HepG2 (cell line): ENCODE data around the gene WDFY1. TPM values are rescaled to one million over a fixed set of nuclear protein-coding genes. Genes with fewer than 3 reads are reported as not detected.

Experiments
- AHDC1 ChIP-seq: sonication (generic); formaldehyde crosslinking; IDR thresholded peaks from 2 replicates; pipeline ENCODE4 v1.5.1; 2020; ENCODE audit warnings: mild to moderate bottlenecking, missing genetic modification reagents, borderline replicate concordance
- CAMTA2 ChIP-seq: sonication (generic); formaldehyde crosslinking; IDR thresholded peaks from 2 replicates; pipeline ENCODE4 v1.4.0; 2020; ENCODE audit warnings: mild to moderate bottlenecking, missing genetic modification reagents, borderline replicate concordance
- CREM ChIP-seq, 2 experiments: sonication (generic) in 1 of 2; formaldehyde crosslinking in 1 of 2; IDR thresholded peaks; 2 replicates each; pipeline versions ENCODE4 v1.4.0 to v1.6.1; 2016 to 2020; ENCODE audit warnings: antibody characterized with exemption in 1 of 2, mild to moderate bottlenecking in 1 of 2, missing genetic modification reagents in 1 of 2
- POLR2G ChIP-seq: fragments of 200-400 bp; formaldehyde crosslinking; IDR thresholded peaks from 2 replicates; pipeline ENCODE4 v1.6.1; 2018; ENCODE audit warnings: mild to moderate bottlenecking, low read depth, low read length, moderate library complexity
- PPARG ChIP-seq: conservative IDR thresholded peaks from 2 replicates; pipeline ENCODE4 v1.6.1; 2016; ENCODE audit warnings: missing biosample characterization, missing genetic modification reagents
- RBAK ChIP-seq: sonication (generic); formaldehyde crosslinking; IDR thresholded peaks from 2 replicates; pipeline ENCODE4 v1.5.1; 2020; ENCODE audit warnings: mild to moderate bottlenecking, missing genetic modification reagents
- SAP130 ChIP-seq: IDR thresholded peaks from 2 replicates; pipeline ENCODE4 v1.6.1; 2016; ENCODE audit warnings: low read depth
- TBL1XR1 ChIP-seq: fragments of 150-350 bp; IDR thresholded peaks from 2 replicates; pipeline ENCODE4 v1.6.1; 2014; ENCODE audit warnings: borderline replicate concordance, low read length; ENCODE audit not compliant: partially characterized antibody
- ZBTB7A ChIP-seq: sonication (generic); formaldehyde crosslinking; IDR thresholded peaks from 2 replicates; pipeline ENCODE4 v1.8.0; 2022; ENCODE audit warnings: mild to moderate bottlenecking, missing genetic modification reagents
- ZHX1 ChIP-seq: sonication (generic); formaldehyde crosslinking; IDR thresholded peaks from 2 replicates; pipeline ENCODE4 v1.8.1; 2022; ENCODE audit warnings: low read depth, mild to moderate bottlenecking, missing genetic modification reagents
- ZNF101 ChIP-seq: sonication (generic); formaldehyde crosslinking; IDR thresholded peaks from 2 replicates; pipeline ENCODE4 v1.4.0; 2020; ENCODE audit warnings: mild to moderate bottlenecking, low read depth, missing genetic modification reagents, borderline replicate concordance
- ZNF251 ChIP-seq: sonication (generic); formaldehyde crosslinking; IDR thresholded peaks from 2 replicates; pipeline ENCODE4 v1.9.0; 2021; ENCODE audit warnings: mild to moderate bottlenecking, missing genetic modification reagents
- ZNF326 ChIP-seq: sonication (generic); formaldehyde crosslinking; IDR thresholded peaks from 2 replicates; pipeline ENCODE4 v1.4.0; 2020; ENCODE audit warnings: missing genetic modification reagents, borderline replicate concordance
- ZZZ3 ChIP-seq: sonication (generic); formaldehyde crosslinking; IDR thresholded peaks from 2 replicates; pipeline ENCODE4 v1.4.0; 2020; ENCODE audit warnings: missing genetic modification reagents, mild to moderate bottlenecking, borderline replicate concordance
- polyA plus RNA-seq, 8 experiments: library from polyadenylated mRNA; depleted of rRNA in 3 of 8; stranded (reverse) in 7 of 8; unstranded in 1 of 8; fragments of >200 nt; fragmentation: Illumina TruSeq in 4 of 8; extraction: Trizol in 4 of 8; gene quantifications; 2 replicates each; pipeline versions ENCODE4 v1.2.1 to v1.2.3, GENCODE V29; 2011 to 2016; ENCODE audit warnings: low read depth in 4 of 8, missing spikeins in 1 of 8, mixed read lengths in 1 of 8; ENCODE audit not compliant: insufficient read depth in 1 of 8
- total RNA-seq, 5 experiments: library from RNA; depleted of rRNA; stranded (reverse); fragments of >200 nt; fragmentation: Illumina TruSeq; extraction: Trizol; gene quantifications; 2 replicates each; pipeline ENCODE4 v1.2.3, GENCODE V29; 2016; ENCODE audit warnings: low read depth in 1 of 5
- TF ChIP-seq, protein P1 (sequence below): IDR thresholded peaks from 2 replicates; pipeline ENCODE4 v1.6.1; 2016; ENCODE audit warnings: low read depth, control low read depth
- TF ChIP-seq, protein P2 (sequence below): sonication (generic); formaldehyde crosslinking; IDR thresholded peaks from 2 replicates; pipeline ENCODE4 v1.5.0; 2020; ENCODE audit warnings: missing genetic modification reagents

WDFY1 gene
- total and polyA plus RNA-seq, 2 of the 13 experiments (the other 11 are each of a cell fraction or from before 2014, with no cell fraction given), result 77.0 to 78.4 TPM

GRCh38 chr2:223944166-223944702 is 901 bp downstream of the WDFY1 start (continued):
- peak; percentile 20; the same call in 1 of the 2 replicates for TF ChIP-seq CREM (IDR thresholded peaks at IDR 0.05)
- no peak for TF ChIP-seq CREM (CRISPR knock-in tag; IDR thresholded peaks at IDR 0.05)
- peak; percentile 56; the same call in 1 of the 2 replicates for TF ChIP-seq AHDC1
- TF ChIP-seq ZBTB7A (CRISPR knock-in tag), result peak; percentile 62
- TF ChIP-seq ZNF101 (CRISPR knock-in tag), result 0 out of 2 replicates have a peak, but pooled peaks have one; percentile 33
- TF ChIP-seq POLR2G, result peak; percentile 64; the same call in 1 of the 2 replicates
- 0 out of 2 replicates have a peak, but pooled peaks have one; percentile 16 for TF ChIP-seq CAMTA2
- TF ChIP-seq, protein P1, sequence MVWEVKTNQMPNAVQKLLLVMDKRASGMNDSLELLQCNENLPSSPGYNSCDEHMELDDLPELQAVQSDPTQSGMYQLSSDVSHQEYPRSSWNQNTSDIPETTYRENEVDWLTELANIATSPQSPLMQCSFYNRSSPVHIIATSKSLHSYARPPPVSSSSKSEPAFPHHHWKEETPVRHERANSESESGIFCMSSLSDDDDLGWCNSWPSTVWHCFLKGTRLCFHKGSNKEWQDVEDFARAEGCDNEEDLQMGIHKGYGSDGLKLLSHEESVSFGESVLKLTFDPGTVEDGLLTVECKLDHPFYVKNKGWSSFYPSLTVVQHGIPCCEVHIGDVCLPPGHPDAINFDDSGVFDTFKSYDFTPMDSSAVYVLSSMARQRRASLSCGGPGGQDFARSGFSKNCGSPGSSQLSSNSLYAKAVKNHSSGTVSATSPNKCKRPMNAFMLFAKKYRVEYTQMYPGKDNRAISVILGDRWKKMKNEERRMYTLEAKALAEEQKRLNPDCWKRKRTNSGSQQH (CRISPR knock-in tag), result peak; percentile 28; the same call in 1 of the 2 replicates
- no peak for TF ChIP-seq ZZZ3 (CRISPR knock-in tag)
- peak; percentile 75; the same call in 1 of the 2 replicates for TF ChIP-seq SAP130 (CRISPR knock-in tag)
- no peak for TF ChIP-seq TBL1XR1
- no peak for TF ChIP-seq ZNF326 (CRISPR knock-in tag)
- TF ChIP-seq, protein P2, sequence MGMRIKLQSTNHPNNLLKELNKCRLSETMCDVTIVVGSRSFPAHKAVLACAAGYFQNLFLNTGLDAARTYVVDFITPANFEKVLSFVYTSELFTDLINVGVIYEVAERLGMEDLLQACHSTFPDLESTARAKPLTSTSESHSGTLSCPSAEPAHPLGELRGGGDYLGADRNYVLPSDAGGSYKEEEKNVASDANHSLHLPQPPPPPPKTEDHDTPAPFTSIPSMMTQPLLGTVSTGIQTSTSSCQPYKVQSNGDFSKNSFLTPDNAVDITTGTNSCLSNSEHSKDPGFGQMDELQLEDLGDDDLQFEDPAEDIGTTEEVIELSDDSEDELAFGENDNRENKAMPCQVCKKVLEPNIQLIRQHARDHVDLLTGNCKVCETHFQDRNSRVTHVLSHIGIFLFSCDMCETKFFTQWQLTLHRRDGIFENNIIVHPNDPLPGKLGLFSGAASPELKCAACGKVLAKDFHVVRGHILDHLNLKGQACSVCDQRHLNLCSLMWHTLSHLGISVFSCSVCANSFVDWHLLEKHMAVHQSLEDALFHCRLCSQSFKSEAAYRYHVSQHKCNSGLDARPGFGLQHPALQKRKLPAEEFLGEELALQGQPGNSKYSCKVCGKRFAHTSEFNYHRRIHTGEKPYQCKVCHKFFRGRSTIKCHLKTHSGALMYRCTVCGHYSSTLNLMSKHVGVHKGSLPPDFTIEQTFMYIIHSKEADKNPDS (CRISPR knock-in tag), result no peak
- 0 out of 2 replicates have a peak, but pooled peaks have one; percentile 27 for TF ChIP-seq PPARG (CRISPR knock-in tag)
- no peak for TF ChIP-seq ZNF251 (CRISPR knock-in tag)
- 0 out of 2 replicates have a peak, but pooled peaks have one; percentile 25 for TF ChIP-seq RBAK
- TF ChIP-seq ZHX1 (CRISPR knock-in tag), result peak; percentile 43; the same call in 1 of the 2 replicates
